SH-SY5Y (cell line): ENCODE measurements around the gene IKZF5.

Source experiments
- GATA2 ChIP-seq: IDR thresholded peaks from 2 replicates; pipeline ENCODE4 v1.6.1; 2011; ENCODE audit warnings: mild to moderate bottlenecking, low read depth, low read length
- GATA3 ChIP-seq: IDR thresholded peaks from 2 replicates; pipeline ENCODE4 v1.6.1; 2011; ENCODE audit warnings: low read depth, mild to moderate bottlenecking, low read length, moderate library complexity

GRCh38 chr10:123034332-123034731, 25.7 kb upstream of the IKZF5 start:
- TF ChIP-seq GATA3 (no peak), GATA2 (no peak)
